ENCODE data around the gene SLC25A22. TPM values are rescaled to one million over a fixed set of nuclear protein-coding genes. Genes with fewer than 3 reads are reported as not detected.

Gene SLC25A22
- total RNA-seq, 1 donor from 2014 or later = 2.2 TPM

- DNase-seq (ENCODE audit: low spot score) = no peak
These were observed 6.2 kb downstream of the SLC25A22 start for GRCh38 chr11:791658-792534.

GRCh38 chr11:790721-791564 is 7.1 kb downstream of the SLC25A22 start:
- DNase-seq (ENCODE audit: low spot score) = no peak

- DNase-seq (ENCODE audit: low spot score) = no peak
These were observed 8.1 kb downstream of the SLC25A22 start, which contains the start of gene CEND1 for GRCh38 chr11:789943-790342. Gene CEND1, minus strand, starts transcription at chr11:790090. Its CDS starts 1,514 bp downstream, at chr11:788576.

- DNase-seq (ENCODE audit: low spot score) = no peak
These were observed 8.8 kb downstream of the SLC25A22 start for GRCh38 chr11:788953-789940.

GRCh38 chr11:788009-788640 is 10.0 kb downstream of the SLC25A22 start:
- no peak for DNase-seq (ENCODE audit: low spot score)

GRCh38 chr11:787084-787675 is 10.9 kb downstream of the SLC25A22 start:
- DNase-seq (ENCODE audit: low spot score) = no peak

GRCh38 chr11:786235-787083 is 11.6 kb downstream of the SLC25A22 start:
- DNase-seq (ENCODE audit: low spot score) = no peak

GRCh38 chr11:783581-784015 is 14.5 kb downstream of the SLC25A22 start:
- peak; percentile 72 for DNase-seq (ENCODE audit: low spot score)

GRCh38 chr11:782264-783174 is 15.6 kb downstream of the SLC25A22 start:
- DNase-seq (ENCODE audit: low spot score) = no peak

- DNase-seq (ENCODE audit: low spot score) = no peak
These were observed 18.0 kb downstream of the SLC25A22 start for GRCh38 chr11:779955-780532.

- no peak for DNase-seq (ENCODE audit: low spot score)
These were observed 18.8 kb downstream of the SLC25A22 start for GRCh38 chr11:778976-779954.

- DNase-seq (ENCODE audit: low spot score) = peak; percentile 94
These were observed 20.5 kb downstream of the SLC25A22 start, which contains the start of gene GATD1 for GRCh38 chr11:777288-778255. Gene GATD1, minus strand, starts transcription at chr11:777487. Its CDS starts 25 bp downstream, at chr11:777462.

- DNase-seq (ENCODE audit: low spot score) = peak; percentile 30
These were observed 21.4 kb downstream of the SLC25A22 start for GRCh38 chr11:776561-777287.

GRCh38 chr11:776263-776560 is 21.9 kb downstream of the SLC25A22 start:
- DNase-seq (ENCODE audit: low spot score) = no peak
